GM12878 (cell line): ENCODE results near the gene TUBA1B. TPM values are rescaled to one million over a fixed set of nuclear protein-coding genes. Genes with fewer than 3 reads are reported as not detected.

ENCODE experiments used
- ATAC-seq: fragments of 200-7000 bp; cut with Tn5 transposase; 3 replicates; pipeline ENCODE4 v1.9.1; 2020; ENCODE audit warnings: mild to moderate bottlenecking, moderate library complexity
- BruUV-seq: library from RNA; stranded (reverse); fragments of 400-500 nt; replicated peaks from 2 replicates; lab custom pipeline; 2021; lab: Mats Ljungman, UMichigan
- CTCF ChIA-PET: fragments of 300-600 bp; sonication (Branson Sonifier 250); formaldehyde crosslinking; extraction: SDS; loops from one replicate; lab custom pipeline; 2021; ENCODE audit warnings: inconsistent platforms; lab: Yijun Ruan, JAX
- POLR2A ChIA-PET: fragments of 350-600 bp; formaldehyde crosslinking; extraction: SDS; loops from one replicate; lab custom pipeline; 2021; ENCODE audit warnings: inconsistent platforms; lab: Charles Lee
- RAD21 ChIA-PET: fragments of 300-600 bp; sonication (Branson Sonifier 250); formaldehyde crosslinking; loops from one replicate; lab custom pipeline; 2023; ENCODE audit warnings: antibody characterized with exemption; ENCODE audit not compliant: unreplicated experiment; lab: Charles Lee
- SMC1A ChIA-PET: fragments of 300-600 bp; sonication (Branson Sonifier 250); formaldehyde crosslinking; loops from one replicate; lab custom pipeline; 2023; ENCODE audit not compliant: unreplicated experiment, uncharacterized antibody; lab: Charles Lee
- DNase-seq: peaks from one replicate; pipeline ENCODE4 v3.0.0-alpha.2; 2011; ENCODE audit warnings: low read depth, low spot score
- FAIRE-seq: peaks from 3 replicates; lab custom pipeline; 2011; peaks lifted over from hg19 to GRCh38; lab: Jason Lieb, UNC
- H2AFZ ChIP-seq: 2 replicates; pipeline ENCODE4 v1.6.0; 2011; ENCODE audit warnings: low read depth, low read length, control low read depth; ENCODE audit not compliant: control insufficient read depth
- H3K27ac ChIP-seq: 2 replicates; pipeline ENCODE4 v1.5.1; 2011; ENCODE audit warnings: control low read depth; ENCODE audit not compliant: control insufficient read depth, insufficient read depth
- H3K27me3 ChIP-seq, 2 experiments: replicated peaks in 1 of 2; 2 replicates each; pipeline versions ENCODE4 v1.6.0 to v1.6.1; 2011; ENCODE audit warnings: low read length in 1 of 2; ENCODE audit not compliant: control insufficient read depth in 2 of 2, insufficient read depth in 2 of 2
- H3K36me3 ChIP-seq, 2 experiments: 2 replicates each; pipeline ENCODE4 v1.5.1; 2011; ENCODE audit warnings: low read length in 1 of 2; ENCODE audit not compliant: control insufficient read depth in 2 of 2, insufficient read depth in 2 of 2
- H3K4me1 ChIP-seq: 2 replicates; pipeline ENCODE4 v1.6.1; 2011; ENCODE audit warnings: mild to moderate bottlenecking, low read length, moderate library complexity, mixed read lengths; ENCODE audit not compliant: control insufficient read depth, insufficient read depth
- H3K4me2 ChIP-seq: 2 replicates; pipeline ENCODE4 v1.6.0; 2011; ENCODE audit warnings: control low read depth; ENCODE audit not compliant: control insufficient read depth, insufficient read depth
- H3K4me3 ChIP-seq: fragments of 200-600 bp; sonication (generic); 2 replicates; pipeline ENCODE4 v1.5.1; 2016
- H3K79me2 ChIP-seq: 2 replicates; pipeline ENCODE4 v1.6.0; 2011; ENCODE audit warnings: low read length; ENCODE audit not compliant: control insufficient read depth, insufficient read depth
- H3K9ac ChIP-seq: 2 replicates; pipeline ENCODE4 v1.8.0; 2011; ENCODE audit warnings: low read length, control low read depth, mixed read lengths; ENCODE audit not compliant: control insufficient read depth, insufficient read depth
- H3K9me3 ChIP-seq: replicated peaks from 3 replicates; pipeline ENCODE4 v1.5.1; 2011; ENCODE audit warnings: mild to moderate bottlenecking, low read length; ENCODE audit not compliant: control insufficient read depth, insufficient read depth
- H4K20me1 ChIP-seq: 2 replicates; pipeline ENCODE4 v1.6.0; 2011; ENCODE audit not compliant: control insufficient read depth, insufficient read depth
- DPF2 ChIP-seq: fragments of 450-650 bp; IDR thresholded peaks from 2 replicates; pipeline ENCODE4 v1.6.1; 2017; ENCODE audit warnings: mild to moderate bottlenecking
- GABPA ChIP-seq: IDR thresholded peaks from 2 replicates; pipeline ENCODE4 v1.6.1; 2014; ENCODE audit warnings: antibody characterized with exemption, low read depth, mild to moderate bottlenecking, inconsistent platforms
- MLLT1 ChIP-seq: fragments of 450-650 bp; IDR thresholded peaks from 2 replicates; pipeline ENCODE4 v1.6.1; 2016; ENCODE audit warnings: mild to moderate bottlenecking
- NBN ChIP-seq: fragments of 450-650 bp; IDR thresholded peaks from 2 replicates; pipeline ENCODE4 v1.6.1; 2016
- NFYA ChIP-seq: IDR thresholded peaks from 2 replicates; pipeline ENCODE4 v1.6.1; 2011; ENCODE audit warnings: low read depth, mild to moderate bottlenecking, low read length, improper control_type of control experiment, borderline replicate concordance
- NKRF ChIP-seq: fragments of 450-650 bp; conservative IDR thresholded peaks from 2 replicates; pipeline ENCODE4 v1.6.1; 2017; ENCODE audit warnings: mild to moderate bottlenecking, moderate library complexity
- NR2F1 ChIP-seq: fragments of 450-650 bp; conservative IDR thresholded peaks from 2 replicates; pipeline ENCODE4 v1.6.1; 2017; ENCODE audit warnings: mild to moderate bottlenecking
- RB1 ChIP-seq: fragments of 450-650 bp; formaldehyde crosslinking; IDR thresholded peaks from 2 replicates; pipeline ENCODE4 v1.6.1; 2017; ENCODE audit warnings: mild to moderate bottlenecking, borderline replicate concordance
- ZNF217 ChIP-seq: fragments of 450-650 bp; IDR thresholded peaks from 2 replicates; pipeline ENCODE4 v1.6.1; 2017; ENCODE audit warnings: antibody characterized with exemption, mild to moderate bottlenecking
- ZSCAN29 ChIP-seq: fragments of 450-650 bp; IDR thresholded peaks from 2 replicates; pipeline ENCODE4 v1.6.1; 2017; ENCODE audit warnings: mild to moderate bottlenecking, moderate library complexity
- WGBS: methylation state at CpG from one replicate; pipeline ENCODE4 v1.1.6; 2016; ENCODE audit warnings: low lambda C conversion rate; ENCODE audit not compliant: insufficient replicate concordance, insufficient coverage; ENCODE audit errors: missing lambda C conversion rate; 5-methylcytosine and 5-hydroxymethylcytosine counted together
- in situ Hi-C: fragments of 300-500 bp; cut with MboI; formaldehyde crosslinking; loops from 9 replicates; pipeline ENCODE4 v1.14.3; 2018; ENCODE audit warnings: mixed read lengths
- intact Hi-C: fragments of 100-400 bp; cut with micrococcal nuclease; formaldehyde crosslinking; loops from one replicate; pipeline ENCODE4 v1.14.2; 2022; ENCODE audit not compliant: unreplicated experiment
- polyA plus RNA-seq, 11 experiments: library from polyadenylated mRNA; depleted of rRNA in 4 of 11; unstranded in 6 of 11; stranded (reverse) in 5 of 11; fragments of >200 nt; fragmentation: Nextera tagmentation in 4 of 11; fragmentation: Illumina TruSeq in 1 of 11; extraction: Ambion mirVana in 4 of 11; extraction: Trizol in 1 of 11; gene quantifications; 1 replicate in 1 of 11; 2 replicates in 10 of 11; pipeline versions ENCODE4 v1.2.1 to v1.2.3, GENCODE V29; 2011 to 2016; ENCODE audit warnings: inconsistent platforms in 2 of 11, missing spikeins in 2 of 11, low read depth in 1 of 11
- total RNA-seq, 4 experiments: library from RNA; depleted of rRNA in 3 of 4; stranded (reverse); fragments of >200 nt in 3 of 4; fragmentation: Illumina TruSeq in 1 of 4; extraction: Trizol in 1 of 4; gene quantifications; 2 replicates each; pipeline versions ENCODE4 v1.2.1 to v1.2.3, GENCODE V29; 2013 to 2021
- TF ChIP-seq, protein P1 (sequence below): fragments of 450-650 bp; IDR thresholded peaks from 2 replicates; pipeline ENCODE4 v1.6.1; 2017; ENCODE audit warnings: mild to moderate bottlenecking, low read depth, inconsistent platforms; ENCODE audit not compliant: poor library complexity, severe bottlenecking
- TF ChIP-seq, protein P2 (sequence below): IDR thresholded peaks from 2 replicates; pipeline ENCODE4 v1.6.1; 2012; ENCODE audit warnings: low read depth, low read length, improper control_type of control experiment
- TF ChIP-seq, protein P3 (sequence below): fragments of 450-650 bp; IDR thresholded peaks from 2 replicates; pipeline ENCODE4 v1.6.1; 2018; ENCODE audit warnings: borderline replicate concordance, mild to moderate bottlenecking; ENCODE audit not compliant: partially characterized antibody

Gene TUBA1B
- total and polyA plus RNA-seq, 10 of the 15 experiments (the other 5 are each of a cell fraction or from before 2014, with no cell fraction given) = 2,328 to 4,712 (median 3,552) TPM

DNA sequence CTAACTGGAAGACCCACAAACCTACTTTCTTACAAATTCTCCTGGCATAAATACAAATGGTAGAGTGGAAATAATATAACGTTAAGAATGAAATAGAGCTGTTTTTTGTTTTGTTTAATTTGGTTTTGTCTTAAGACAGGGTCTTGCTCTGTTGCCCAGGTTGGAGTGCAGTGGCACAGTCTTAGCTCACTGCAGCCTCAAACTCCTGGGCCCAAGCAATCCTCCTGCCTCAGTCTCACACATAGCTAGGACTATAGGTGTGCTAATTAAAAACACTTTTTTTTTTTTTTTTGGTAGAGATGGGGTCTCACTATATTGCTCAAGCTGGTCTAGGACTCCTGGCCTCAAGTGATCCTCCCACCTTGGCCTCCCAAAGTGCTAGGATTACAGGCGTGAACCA lies 32.5 kb downstream of the TUBA1B start:
- ChIA-PET CTCF (interaction anchor here (0.7 to 12.2 kb wide), 27 partner anchors 11 to 173 kb away, joined by 3 to 244 read pairs (median 5); partner anchors contain the start of genes FKBP11, LMBR1L, RHEBL1 and TUBA1B), RAD21 (interaction anchor here (0.6 to 5.3 kb wide), 8 partner anchors 11 to 41 kb away, joined by 3 to 31 read pairs (median 4); partner anchors contain the start of genes RHEBL1 and TUBA1B), SMC1A (interaction anchor here (0.6 to 3.8 kb wide), 10 partner anchors 10 to 165 kb away, joined by 3 to 23 read pairs (median 4); partner anchors contain the start of gene LMBR1L), POLR2A (interaction anchor here (0.5 to 1.3 kb wide), 8 partner anchors 10 to 411 kb away, joined by 3 to 8 read pairs (median 4); no protein-coding TSS in a partner anchor)
- WGBS = 100% methylated on average over 2 of the region's 2 CpGs
- no peak for FAIRE-seq
- Histone ChIP-seq H3K4me3 (no peak overlapping the region), H3K27me3 (peaks cover 3 to 8% of the 10 kb centered on the region in 2 experiments), H3K4me2 (no peak overlapping the region), H4K20me1 (no peaks in the 10 kb centered on the region), H3K4me1 (no peaks in the 10 kb centered on the region), H3K27ac (no peak overlapping the region), H3K9ac (no peak overlapping the region), H3K79me2 (no peaks in the 10 kb centered on the region), H3K9me3 (no peaks in the 10 kb centered on the region), H3K36me3 (peaks cover 7 to 13% of the 10 kb centered on the region in 2 experiments), H2AFZ (no peak overlapping the region)
- intact Hi-C loops (loop anchor here (1.0 kb wide), 1 partner anchor 34 kb away; no protein-coding TSS in a partner anchor), in situ Hi-C loops (no loop called here)
- no TSS peak for BruUV-seq
- no peak for DNase-seq
- no peak for ATAC-seq
- TF ChIP-seq MLLT1 (no peak), NR2F1 (no peak), NBN (no peak), ZSCAN29 (no peak), ZNF217 (no peak), DPF2 (no peak), NFYA (no peak), NKRF (no peak), GABPA (no peak), RB1 (no peak)
- TF ChIP-seq, protein P1, sequence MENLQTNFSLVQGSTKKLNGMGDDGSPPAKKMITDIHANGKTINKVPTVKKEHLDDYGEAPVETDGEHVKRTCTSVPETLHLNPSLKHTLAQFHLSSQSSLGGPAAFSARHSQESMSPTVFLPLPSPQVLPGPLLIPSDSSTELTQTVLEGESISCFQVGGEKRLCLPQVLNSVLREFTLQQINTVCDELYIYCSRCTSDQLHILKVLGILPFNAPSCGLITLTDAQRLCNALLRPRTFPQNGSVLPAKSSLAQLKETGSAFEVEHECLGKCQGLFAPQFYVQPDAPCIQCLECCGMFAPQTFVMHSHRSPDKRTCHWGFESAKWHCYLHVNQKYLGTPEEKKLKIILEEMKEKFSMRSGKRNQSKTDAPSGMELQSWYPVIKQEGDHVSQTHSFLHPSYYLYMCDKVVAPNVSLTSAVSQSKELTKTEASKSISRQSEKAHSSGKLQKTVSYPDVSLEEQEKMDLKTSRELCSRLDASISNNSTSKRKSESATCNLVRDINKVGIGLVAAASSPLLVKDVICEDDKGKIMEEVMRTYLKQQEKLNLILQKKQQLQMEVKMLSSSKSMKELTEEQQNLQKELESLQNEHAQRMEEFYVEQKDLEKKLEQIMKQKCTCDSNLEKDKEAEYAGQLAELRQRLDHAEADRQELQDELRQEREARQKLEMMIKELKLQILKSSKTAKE = no peak
- TF ChIP-seq, protein P2, sequence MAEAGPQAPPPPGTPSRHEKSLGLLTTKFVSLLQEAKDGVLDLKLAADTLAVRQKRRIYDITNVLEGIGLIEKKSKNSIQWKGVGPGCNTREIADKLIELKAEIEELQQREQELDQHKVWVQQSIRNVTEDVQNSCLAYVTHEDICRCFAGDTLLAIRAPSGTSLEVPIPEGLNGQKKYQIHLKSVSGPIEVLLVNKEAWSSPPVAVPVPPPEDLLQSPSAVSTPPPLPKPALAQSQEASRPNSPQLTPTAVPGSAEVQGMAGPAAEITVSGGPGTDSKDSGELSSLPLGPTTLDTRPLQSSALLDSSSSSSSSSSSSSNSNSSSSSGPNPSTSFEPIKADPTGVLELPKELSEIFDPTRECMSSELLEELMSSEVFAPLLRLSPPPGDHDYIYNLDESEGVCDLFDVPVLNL = no peak
- TF ChIP-seq, protein P3, sequence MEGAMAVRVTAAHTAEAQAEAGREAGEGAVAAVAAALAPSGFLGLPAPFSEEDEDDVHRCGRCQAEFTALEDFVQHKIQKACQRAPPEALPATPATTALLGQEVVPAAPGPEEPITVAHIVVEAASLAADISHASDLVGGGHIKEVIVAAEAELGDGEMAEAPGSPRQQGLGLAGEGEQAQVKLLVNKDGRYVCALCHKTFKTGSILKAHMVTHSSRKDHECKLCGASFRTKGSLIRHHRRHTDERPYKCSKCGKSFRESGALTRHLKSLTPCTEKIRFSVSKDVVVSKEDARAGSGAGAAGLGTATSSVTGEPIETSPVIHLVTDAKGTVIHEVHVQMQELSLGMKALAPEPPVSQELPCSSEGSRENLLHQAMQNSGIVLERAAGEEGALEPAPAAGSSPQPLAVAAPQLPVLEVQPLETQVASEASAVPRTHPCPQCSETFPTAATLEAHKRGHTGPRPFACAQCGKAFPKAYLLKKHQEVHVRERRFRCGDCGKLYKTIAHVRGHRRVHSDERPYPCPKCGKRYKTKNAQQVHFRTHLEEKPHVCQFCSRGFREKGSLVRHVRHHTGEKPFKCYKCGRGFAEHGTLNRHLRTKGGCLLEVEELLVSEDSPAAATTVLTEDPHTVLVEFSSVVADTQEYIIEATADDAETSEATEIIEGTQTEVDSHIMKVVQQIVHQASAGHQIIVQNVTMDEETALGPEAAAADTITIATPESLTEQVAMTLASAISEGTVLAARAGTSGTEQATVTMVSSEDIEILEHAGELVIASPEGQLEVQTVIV = no peak
